GM18499 (cell line): ENCODE results near the gene CYLC2.

ENCODE experiments used
- ATAC-seq: cut with Tn5 transposase; IDR thresholded peaks from one replicate; pipeline ENCODE4 v1.9.1; 2021; ENCODE audit warnings: moderate number of reproducible peaks; ENCODE audit not compliant: insufficient read depth, unreplicated experiment

The CYLC2 gene, protein sequence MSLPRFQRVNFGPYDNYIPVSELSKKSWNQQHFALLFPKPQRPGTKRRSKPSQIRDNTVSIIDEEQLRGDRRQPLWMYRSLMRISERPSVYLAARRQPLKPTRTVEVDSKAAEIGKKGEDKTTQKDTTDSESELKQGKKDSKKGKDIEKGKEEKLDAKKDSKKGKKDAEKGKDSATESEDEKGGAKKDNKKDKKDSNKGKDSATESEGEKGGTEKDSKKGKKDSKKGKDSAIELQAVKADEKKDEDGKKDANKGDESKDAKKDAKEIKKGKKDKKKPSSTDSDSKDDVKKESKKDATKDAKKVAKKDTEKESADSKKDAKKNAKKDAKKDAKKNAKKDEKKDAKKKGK

DNA sequence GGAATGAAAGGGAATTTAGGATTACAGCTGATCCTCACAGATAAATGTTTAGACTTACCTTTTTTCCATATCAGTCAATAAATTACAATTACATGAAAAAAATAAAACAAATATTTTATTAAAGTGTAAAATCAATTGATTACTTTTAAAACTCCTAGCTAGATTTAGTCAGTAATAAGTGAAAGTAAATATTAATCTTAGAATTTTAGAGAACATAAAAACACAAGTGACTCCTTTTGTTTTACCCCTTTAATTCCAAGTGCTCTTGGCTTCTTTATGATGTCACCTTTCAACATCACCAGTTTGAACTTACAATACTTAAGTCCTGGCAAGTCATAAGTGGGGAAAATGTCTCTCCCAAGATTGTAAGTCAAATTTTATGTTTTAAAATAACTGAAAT lies at the start of gene CYLC2:
Gene CYLC2, plus strand, starts transcription at position 301 of the 400 bp plus-strand sequence. Its CDS starts 48 bp downstream, at position 349.
- ATAC-seq = no peak

GRCh38 chr9:102950346-102950745 lies 44.8 kb upstream of the CYLC2 start:
- ATAC-seq = no peak

DNA sequence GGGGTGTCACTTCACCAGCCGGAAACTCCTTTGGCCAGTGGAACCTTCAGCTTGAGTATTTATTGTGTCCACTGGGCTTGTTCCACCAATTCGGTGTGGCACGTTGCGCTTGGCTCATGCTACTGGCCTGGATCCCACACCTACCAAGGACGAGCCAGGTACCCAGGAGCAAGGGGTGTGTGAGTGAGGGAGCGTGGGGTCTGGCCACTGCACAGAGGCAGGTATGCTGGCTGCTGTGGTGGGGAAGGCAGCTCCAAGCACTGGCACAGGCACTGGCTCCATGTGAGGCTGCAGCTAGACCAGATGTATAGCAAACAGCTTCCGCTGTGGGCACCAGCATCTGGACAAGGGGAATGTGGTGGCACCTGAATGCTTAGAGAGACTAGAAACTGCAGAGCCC lies 28.1 kb upstream of the CYLC2 start:
- no peak for ATAC-seq

DNA sequence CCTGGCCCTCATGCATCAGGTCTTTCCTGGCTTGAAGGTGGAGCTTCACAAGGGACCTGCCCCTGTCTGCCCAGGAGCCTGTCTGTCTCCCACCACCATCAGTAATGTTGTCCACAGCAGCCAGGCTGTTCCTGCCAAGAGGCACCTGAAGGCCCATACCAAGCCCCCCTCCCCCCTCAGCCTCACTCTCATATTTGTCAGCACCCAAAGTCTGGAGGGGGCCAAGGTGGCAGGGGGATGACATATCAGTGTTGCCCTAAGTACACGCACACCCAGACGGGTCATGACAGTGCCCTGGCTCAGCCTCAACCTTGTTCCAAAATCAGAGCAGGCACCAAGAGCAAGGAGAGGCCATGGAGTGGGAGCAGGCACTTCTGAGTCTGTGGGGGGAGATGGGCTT lies 27.2 kb upstream of the CYLC2 start:
- no peak for ATAC-seq

DNA sequence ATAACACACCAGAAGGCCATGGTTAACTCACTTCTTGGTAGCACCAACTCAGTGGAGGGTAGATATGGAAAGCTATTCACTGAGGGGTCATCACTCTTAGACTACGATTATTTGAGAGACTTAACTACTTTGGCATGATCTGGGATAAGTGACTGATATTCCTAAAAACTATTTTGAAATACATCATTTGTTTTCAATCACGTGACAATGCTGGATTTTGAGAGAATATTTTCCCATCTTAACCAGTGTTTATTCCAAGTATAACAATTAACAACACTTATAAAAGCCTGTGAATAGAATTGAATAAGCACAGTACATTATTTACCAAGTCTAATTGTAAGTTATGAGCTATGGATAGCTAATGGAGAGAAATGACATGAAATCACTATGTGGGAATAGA lies 22.4 kb upstream of the CYLC2 start:
- ATAC-seq = no peak

DNA sequence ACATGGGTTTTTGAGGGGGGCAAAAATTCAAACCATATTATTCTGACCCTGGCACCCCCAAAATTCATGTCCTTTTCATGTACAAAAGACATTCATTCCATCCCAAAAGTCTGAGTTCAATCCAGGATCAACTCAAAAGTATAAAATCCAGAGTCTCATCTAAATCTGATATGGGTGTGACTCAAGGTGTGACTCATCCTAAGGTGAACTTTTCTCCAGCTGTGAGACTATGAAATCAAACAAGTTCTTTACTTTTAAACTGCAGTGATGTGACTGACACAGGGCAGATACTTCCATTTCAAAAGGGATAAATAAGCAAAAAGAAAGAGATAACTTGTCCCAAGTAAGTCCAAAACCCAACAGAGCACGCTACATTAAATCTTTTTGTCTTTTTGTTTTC lies 20.6 kb upstream of the CYLC2 start:
- no peak for ATAC-seq

DNA sequence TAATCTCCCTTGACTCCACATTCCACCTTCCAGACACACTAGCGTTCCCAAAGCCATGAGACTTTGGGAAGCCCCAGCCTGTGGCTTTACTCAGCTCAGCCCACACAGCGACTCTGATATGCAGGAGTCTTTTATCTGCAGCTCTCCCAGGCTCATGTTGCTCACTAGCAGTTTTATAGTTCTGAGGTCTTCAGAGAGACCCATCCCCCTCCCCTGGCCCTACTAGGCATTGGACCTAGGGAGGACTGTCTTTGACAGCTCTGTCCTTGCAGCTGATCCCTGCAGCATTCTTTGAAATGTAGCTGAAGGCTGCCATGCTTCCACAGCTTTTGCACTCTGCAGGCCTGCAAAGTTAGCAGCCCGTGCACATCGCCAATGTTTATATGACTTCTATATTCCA lies 19.9 kb upstream of the CYLC2 start:
- ATAC-seq = no peak

DNA sequence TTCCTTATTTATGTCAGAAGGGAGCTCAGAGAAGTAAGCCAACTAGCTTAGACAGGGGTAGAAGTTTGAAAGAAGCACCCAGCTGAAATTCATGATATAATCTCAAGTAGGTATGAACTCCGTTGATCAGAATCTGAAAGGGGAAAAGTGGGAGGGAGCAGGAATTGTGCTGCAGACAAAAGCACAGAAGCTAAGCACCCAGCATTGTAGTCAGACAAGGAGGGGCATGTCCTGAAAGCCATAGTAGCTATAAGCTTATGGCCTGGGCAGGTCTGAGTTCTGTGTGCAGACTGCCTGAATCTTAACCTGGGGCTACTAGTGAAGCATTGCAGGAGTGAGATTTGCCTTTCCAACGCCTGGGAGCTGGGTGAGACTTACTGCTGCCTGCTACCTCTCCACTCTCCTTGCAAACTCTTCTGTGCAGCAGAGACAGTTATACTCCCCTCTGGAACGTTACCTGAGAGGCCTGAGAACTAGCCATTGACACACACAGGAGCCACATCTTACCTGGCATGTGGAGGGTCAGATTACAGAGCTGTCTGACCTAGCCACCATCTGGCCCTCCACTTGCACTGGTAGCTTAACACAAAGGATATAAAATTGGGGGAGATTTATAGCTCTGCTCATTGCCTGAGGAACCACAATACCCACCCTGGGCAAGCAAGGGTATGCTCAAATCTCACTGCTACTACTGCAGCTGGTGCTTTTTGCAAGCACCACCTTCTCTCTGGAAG lies 9.8 kb upstream of the CYLC2 start:
- ATAC-seq = no peak

DNA sequence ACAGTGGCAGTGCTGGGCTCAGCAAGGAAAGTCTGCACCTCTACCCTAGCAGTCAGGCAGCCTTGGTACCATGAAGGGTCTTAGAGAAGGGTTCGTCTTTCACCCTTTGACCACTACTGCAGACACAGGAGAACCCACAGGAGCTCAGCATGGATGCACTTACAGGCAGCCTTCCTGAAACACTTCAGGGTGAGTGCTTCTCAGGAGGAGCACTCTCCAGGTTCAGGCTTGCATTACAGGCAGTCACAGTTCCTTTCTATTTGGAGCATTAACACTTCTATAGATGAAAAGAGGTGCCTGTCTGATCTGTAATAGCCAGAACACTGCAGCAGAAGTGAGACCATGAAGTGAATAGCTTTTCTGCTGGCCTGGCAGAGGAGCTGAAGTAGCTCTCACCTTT lies 8.7 kb upstream of the CYLC2 start:
- ATAC-seq = no peak

DNA sequence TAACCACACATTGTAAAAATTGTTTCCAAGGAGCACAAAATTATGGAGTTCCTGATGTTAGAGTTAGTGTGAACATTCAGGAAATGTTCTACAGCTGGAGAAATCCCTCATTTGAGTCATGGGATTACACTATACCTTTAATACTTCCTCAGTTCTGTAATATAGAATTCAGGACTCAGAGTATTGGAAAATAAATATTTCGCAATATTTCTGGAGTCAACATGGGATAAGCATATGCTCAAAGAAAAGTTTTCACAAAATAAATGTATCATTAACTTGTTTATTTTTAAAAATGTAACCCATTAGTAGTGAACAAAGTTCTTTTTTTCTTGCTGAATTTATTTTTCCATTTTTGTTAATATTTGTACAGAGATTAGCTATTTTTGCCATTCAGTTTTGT lies 8.6 kb downstream of the CYLC2 start:
- no peak for ATAC-seq

DNA sequence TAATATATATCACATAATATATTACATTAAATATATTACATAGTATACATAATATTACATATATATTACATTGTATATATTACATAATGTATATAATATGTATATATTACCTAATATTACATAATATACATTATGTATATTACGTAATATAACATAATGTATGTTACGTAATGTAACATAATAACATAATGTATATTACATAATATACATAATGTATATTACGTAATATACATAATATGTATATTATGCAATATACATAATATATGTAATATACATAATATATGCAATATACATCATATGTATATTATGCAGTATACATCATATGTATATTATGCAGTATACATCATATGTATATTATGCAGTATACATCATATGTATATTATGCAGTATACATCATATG lies 19.1 kb downstream of the CYLC2 start:
- ATAC-seq = no peak

- ATAC-seq = no peak
These were observed 30.7 kb downstream of the CYLC2 start for GRCh38 chr9:103025796-103026195.

- no peak for ATAC-seq
These were observed 42.7 kb downstream of the CYLC2 start for GRCh38 chr9:103037508-103038477.

- ATAC-seq = no peak
These were observed 46.8 kb downstream of the CYLC2 start for GRCh38 chr9:103041961-103042360.
